Fibroblast of skin of left quadriceps (primary cell): ENCODE data around the gene MARCHF7.
"Not testable (repeated sequence)": the region's sequence is repeated elsewhere in the genome, so short reads cannot be mapped to it uniquely, and the experiment has no call there.

Experiments
- DNase-seq, 2 experiments: peaks; one replicate each; pipeline ENCODE4 v3.0.0-alpha.2; 2013; ENCODE audit warnings: low read depth in 2 of 2

MARCHF7 gene

DNA sequence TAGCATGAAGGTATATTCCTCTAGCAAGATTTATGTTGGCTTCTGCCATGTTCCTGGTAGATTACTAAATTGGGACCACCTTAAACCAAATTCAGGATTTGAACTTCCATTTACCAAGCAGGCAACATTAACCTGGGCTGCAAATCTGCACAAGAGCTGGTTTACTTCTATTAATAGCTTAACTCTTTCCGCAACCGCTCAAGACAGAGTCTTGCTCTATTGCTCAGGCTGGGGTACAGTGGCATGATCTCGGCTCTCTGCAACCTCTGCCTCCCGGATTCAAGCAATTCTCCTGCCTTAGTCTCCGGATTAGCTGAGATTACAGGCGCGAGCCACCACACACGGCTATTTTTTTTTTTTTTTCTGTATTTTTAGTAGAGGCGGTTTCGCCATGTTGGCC is 8.4 kb downstream of the MARCHF7 start:
- no peak for DNase-seq

DNA sequence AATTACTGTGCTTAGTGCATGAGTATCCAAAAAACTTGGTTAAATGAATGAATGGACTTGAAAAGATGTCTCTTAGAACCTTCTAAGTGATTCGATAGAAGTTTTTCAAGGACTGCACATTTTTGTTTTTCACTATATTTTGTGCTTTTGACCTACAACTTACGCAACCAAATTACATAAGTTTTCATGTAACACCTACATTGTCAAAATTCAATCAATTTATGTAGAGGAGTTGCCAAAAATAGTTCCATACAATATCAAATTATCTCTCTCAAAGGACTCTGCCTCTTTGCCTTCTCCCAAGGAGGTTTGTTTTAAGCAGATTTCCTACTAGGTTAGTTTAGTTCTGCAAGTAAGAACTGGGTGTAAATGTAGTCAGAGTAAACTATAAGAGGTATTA is 10.3 kb downstream of the MARCHF7 start:
- DNase-seq = no peak

DNA sequence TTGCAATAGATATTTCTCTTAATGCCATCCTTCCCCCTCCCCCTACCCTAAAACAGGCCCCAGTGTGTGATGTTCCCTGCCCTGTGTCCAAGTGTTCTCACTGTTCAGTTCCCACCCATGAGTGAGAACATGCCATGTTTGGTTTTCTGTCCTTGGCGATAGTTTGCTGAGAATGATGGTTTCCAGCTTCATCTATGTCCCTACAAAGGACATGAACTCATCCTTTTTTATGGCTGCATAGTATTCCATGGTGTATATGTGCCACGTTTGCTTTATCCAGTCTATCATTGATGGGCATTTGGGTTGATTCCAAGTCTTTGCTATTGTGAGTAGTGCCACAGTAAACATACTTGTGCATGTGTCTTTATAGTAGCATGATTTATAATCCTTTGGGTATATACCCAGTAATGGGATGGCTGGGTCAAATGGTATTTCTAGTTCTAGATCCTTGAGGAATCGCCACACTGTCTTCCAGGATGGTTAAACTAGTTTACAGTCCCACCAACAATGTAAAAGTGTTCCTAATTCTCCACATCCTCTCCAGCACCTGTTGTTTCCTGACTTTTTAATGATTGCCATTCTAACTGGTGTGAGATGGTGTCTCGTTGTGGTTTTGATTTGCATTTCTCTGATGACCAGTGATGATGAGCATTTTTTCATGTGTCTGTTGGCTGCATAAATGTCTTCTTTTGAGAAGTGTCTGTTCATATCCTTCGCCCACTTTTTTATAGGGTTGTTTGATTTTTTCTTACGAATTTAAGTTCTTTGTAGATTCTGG is 12.7 kb downstream of the MARCHF7 start:
- not testable (repeated sequence) for DNase-seq

DNA sequence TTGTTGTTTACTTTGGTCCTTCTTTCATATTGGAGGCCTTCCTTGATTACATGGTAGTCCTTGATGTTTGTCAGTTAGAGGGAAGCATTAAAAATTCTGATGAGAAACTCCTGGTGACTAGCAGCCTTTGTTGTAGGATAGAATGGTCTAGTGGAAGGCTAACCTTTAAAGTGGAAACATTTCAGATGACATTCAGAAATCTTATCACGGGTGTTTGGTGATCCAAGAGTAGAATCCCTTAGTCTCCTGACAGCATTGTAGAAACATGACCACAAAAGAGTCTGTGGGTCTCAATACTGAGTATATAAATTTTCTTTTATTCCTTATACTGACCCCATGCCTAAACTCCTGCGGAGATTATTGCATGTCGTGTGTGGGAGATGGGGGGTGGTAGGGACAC is 13.4 kb downstream of the MARCHF7 start:
- no peak for DNase-seq

DNA sequence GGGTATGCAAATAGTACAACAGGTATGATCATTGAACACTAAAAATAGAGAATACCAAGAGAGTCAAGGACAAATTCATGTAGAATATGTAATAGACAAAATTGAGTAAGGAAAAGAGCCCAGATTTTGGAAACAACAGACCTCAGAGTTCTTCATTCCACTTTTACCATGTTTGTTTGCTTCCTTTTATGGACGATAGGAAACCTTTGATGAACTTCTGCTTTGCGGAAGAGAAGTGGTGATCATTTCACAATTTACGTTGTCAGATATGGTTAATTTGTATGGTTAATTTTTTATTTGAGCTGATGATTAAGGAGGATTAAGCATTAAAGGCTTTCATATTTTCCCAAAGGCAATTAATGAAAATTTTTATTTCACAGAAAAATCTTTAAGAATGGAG is 16.3 kb downstream of the MARCHF7 start:
- DNase-seq = no peak

DNA sequence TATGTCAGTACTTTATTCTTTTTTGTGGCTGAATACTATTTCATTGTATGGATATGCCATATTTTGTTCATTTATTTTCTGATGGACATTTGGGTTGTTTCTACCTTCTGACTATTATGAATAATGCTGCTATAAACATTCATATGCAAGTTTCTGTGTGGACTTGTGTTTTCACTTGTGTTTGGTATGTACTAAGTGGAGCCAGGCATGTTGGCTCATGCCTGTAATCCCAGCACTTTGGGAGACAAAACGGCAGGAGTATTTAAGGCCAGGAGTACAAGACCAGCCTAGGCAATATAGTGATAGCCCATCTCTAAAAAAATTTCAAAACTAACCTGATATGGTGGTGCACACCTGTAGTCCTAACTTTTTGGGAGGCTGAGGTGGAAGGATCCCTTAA is 23.3 kb downstream of the MARCHF7 start:
- DNase-seq = no peak

DNA sequence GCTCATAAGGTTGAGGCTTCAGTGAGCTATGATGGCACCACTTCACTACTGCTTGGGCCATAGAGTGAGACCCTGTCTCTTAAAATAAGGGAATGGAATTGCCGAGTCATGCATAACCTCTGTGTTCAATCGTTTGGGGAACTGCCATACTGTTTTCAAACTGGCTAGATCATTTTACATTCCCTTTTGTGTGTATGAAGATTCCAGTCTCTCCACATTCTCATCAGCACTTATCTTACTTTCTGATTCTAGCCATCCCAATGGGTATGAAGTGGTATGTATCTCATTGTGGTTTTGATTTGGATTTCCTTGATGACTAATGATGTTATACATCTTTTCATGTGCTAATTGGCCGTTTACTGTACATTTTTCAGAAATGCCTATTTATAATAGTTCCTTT is 23.7 kb downstream of the MARCHF7 start:
- peak; percentile 18 to 20 for DNase-seq

DNA sequence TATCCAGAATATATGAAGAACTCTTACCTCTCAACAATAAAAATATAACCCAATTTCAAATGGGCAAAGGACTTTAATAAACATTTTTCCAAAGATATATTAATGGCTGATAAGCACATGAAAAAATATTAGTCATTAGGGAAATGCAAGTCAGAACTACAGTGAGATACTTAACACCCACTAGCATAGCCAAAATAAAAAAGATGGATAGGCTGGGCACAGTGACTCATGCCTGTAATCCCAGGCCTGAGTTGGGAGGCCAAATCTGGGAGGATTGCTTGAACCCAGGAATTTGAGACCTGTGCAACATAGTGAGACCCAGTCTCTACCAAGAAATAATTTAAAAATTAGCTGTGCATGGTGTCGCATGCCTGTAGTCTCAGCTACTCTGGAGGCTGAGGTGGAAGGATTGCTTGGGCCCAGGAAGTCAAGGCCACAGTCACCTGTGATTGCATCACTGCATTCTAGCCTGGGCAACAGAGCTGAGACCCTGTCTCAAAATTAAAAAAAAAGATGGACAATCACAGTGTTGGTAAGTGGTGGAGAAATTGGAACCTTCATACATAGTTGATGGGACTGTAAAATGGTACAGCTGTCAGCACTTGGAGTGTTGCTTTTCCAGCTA is 25.1 kb downstream of the MARCHF7 start:
- DNase-seq = no peak

DNA sequence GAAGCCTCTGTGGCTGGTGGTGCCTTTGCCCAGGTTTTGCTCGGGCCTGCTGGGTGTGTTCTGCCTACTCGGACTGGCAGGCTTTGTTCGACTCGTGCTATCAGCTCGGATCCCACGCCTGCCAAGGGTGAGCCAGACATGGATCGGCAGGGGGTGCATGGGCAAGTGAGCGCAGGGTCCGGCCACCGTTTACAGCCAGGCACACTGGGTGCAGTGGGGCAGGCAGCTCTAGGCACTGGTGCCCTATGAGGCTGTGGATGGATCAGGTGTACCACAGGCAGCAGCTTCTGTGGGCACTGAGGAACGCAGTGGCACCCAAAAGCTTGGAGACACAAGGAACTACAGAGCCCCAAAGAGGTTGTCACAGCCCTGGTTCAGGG is 25.6 kb downstream of the MARCHF7 start:
- no peak for DNase-seq

DNA sequence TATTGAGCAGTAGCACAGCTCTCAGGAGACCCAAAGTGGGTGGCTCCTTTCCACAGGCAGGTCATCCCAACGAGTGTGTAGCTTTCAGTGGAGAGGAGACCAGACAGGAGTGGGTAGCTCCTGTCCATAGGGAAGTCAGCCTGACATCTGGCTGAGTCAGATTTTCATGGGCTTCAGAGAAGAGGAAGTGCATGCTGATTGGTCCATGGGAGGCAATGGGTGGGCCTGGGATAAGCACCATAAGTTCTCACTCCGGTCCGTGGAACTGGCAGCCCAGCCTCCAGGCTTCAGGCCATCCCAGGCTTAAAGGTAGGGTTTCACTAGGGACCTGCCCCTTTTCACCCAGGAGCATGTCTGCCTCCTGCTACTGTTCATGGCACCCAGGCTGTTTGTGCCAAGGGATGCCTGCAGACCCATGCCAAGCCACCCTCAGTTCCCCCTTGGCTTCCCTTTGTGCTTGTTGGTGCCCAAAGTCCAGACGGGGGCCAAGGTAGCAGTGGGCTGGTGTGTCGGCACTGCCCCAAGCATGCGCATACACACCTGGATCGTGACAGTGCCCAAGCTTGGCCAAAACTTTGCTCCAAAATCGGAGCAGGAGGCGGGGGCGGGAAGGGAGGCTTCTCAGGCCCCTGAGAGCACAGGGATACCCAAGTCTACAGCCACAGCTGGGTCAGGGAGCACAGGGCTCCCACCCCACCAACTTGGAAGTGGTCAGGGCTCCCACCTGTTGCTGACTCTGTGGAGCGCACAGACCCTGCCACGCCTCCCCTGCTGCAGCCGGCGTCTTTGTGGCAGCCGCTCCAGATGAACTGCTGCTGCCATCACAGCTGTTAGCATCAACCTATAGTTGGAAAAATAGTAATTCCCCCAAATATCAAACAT is 26.4 kb downstream of the MARCHF7 start:
- no peak for DNase-seq

DNA sequence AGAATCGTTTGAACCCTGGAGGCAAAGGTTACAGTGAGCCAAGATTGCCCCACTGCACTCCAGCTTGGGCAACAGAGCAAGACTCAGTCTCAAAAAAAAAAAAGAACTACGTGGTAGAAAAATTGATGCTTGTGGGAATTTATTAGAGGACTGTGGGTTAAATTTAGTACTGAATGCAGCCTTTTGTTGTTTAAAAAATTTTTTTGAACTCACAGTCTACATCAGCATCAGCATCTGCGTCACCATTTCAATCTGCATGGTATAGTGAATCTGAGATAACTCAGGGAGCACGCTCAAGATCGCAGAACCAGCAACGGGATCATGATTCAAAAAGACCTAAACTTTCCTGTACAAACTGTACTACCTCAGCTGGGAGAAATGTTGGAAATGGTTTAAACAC is 30.5 kb downstream of the MARCHF7 start:
- DNase-seq = no peak

DNA sequence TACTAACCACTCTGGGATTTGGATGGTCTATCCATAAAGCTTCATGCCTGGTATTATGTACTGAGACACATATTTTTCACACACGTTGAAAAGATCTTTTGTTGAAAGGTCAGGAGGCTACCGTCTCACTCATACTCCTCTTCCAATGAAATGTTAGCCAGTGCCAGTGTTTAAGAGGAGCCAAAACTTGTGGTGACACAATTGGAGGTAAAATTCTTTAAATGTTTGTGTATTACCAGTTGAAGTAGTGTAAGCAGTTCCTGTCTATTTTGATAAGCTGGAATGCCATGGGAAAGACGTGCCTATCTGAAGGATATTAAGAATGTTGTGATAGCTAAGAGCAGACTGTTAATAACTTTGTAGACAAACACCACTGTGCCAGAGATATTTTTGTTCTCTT is 32.1 kb downstream of the MARCHF7 start:
- no peak for DNase-seq

DNA sequence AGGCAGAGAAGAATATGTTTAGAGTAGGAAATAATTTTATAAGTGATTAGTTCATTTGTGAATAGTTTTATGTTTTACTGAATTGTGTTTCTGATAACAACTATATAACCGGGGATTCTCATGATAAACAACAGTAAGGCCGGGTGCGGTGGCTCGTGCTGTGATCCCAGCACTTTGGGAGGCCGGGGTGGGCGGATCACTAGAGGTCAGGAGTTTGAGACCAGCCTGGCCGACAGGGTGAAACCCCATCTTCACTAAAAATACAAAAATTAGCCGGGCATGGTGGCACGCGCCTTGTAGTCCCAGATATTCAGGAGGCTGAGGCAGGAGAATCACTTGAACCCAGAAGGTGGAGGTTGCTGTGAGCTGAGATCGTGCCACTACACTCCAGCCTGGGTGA is 32.9 kb downstream of the MARCHF7 start:
- not testable (repeated sequence) for DNase-seq

DNA sequence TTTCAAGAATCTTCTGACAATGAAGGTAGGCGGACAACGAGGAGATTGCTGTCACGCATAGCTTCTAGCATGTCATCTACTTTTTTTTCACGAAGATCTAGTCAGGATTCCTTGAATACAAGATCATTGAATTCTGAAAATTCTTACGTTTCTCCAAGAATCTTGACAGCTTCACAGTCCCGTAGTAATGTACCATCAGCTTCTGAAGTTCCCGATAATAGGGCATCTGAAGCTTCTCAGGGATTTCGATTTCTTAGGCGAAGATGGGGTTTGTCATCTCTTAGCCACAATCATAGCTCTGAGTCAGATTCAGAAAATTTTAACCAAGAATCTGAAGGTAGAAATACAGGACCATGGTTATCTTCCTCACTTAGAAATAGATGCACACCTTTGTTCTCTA is 35.8 kb downstream of the MARCHF7 start:
- DNase-seq = no peak

DNA sequence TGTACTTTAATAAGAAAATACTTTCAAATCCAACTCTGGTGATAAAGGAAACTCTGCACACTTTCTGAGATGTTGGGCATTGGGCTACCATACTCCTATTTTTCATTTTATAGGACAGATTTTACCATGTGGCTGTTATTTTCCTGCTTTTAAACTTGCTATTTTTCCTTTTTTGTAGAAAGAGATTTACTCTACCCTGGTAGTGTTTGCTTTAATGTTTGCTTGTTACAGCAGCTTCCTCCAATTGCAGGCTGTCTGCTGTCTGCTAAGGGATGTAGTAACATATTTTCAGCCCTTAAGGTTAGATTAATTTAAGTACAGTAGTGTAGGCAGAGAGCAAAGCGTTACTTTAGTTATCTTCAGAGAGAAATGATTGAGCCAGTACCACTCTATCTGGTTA is 38.6 kb downstream of the MARCHF7 start:
- DNase-seq = no peak

DNA sequence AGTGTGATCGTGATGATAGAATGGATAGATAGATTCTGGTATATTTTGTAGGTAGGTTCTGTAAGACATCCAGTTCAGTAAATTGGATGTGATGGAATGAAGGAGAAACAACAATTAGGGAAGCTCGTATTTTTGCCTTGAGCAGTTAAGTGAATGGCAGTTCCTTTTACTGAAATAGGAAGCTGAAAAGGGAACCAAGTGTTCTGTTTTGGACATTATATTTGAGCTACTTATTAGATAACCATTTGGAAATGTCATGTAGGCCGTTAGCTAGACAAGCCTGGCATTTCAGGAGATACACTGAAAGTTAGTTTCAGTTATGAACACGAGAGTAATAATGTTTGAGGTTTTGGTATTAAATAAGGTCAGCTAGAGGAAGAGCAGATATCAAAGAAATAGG is 41.5 kb downstream of the MARCHF7 start:
- DNase-seq = no peak

DNA sequence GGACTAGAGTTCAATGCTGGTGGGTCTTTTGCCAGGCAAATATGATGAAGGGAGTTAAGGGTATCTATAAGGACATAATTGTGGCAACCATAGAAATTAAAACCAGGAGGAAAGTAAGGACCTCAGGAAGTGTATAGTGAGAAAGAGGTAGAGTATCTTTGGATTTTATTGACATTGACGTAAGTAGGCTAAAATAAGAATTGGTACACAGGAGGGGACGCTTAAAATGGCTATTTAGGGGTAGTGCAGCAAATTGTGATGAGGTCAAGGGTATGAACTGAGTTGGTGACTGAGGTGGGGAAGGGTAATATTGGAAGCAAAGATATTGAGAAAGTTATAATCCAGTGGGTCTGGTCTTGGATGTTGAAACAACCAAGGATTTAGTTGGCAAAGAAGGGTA is 42.7 kb downstream of the MARCHF7 start:
- no peak for DNase-seq

DNA sequence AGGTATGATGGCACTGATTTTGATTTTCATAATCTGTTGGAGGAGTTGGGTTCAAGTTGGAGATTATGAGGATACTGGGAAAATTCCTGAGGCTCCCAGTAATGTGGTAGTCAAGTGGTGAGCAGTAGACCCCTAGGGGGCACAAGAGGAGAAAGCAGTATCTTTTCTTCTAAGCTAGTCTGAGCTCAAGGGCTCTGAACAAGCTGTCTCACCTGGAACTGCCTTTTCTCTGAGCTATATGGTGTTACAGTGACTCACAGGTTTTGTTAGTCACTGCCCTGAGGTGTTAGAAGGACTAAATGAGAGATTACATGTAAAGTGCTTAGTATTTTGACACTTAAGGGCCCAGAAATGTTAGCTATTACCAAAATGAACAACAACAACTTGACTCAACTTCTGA is 43.5 kb downstream of the MARCHF7 start:
- no peak for DNase-seq

DNA sequence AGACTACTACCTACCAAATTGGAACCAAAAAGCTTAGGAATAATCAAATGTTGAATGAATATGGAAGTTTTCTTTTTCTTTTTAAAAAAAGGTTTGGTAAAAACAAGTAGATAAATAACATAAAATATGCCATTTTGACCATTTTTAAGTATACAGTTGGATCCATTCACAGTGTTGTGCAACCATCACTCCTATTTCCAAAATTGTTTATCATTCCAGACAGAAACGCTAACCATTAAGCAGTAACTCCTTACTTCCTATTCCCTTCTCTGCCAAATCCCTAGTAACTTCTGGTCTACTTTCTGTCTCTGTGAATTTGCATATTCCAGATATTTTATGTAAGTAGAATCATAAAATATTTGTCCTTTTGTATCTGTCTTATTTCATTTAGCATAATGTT is 45.9 kb downstream of the MARCHF7 start:
- DNase-seq = no peak

DNA sequence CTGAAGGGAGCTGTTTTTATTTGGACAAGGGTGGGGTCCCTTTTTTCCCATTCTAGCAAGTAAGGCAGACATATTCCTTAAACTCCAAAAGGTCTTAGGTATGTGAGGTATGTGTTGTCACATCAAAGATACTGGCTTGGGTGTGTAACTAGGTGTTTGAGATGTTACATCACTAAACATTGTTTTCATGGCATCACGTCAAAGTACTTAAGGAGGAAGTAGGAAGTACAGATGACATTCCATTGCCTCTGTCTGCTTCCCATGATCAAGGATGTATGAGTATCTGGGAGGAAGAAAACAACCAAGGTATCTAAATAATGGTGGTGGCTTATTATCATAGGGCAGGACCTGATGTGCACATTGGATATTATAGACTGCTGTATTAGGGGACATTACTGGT is 46.4 kb downstream of the MARCHF7 start:
- no peak for DNase-seq

DNA sequence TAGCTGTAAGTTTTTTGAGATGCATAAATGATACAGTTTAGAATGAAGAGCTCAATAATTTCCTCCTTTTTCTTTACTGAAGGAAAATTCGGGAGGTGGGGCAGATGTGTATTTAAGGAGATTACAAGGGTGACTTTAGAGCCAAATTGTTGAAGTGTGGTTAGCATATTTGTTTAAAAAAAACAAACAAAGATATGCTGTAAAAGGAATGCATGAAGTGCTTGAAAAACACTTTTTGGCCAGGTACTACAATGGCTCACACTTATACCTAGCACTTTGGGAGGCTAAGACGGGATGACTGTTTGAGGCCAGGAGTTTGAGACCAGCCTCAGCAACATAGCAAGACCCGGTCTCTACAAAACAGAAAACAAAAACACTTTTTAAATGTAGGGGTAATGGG is 47.3 kb downstream of the MARCHF7 start:
- DNase-seq = no peak

DNA sequence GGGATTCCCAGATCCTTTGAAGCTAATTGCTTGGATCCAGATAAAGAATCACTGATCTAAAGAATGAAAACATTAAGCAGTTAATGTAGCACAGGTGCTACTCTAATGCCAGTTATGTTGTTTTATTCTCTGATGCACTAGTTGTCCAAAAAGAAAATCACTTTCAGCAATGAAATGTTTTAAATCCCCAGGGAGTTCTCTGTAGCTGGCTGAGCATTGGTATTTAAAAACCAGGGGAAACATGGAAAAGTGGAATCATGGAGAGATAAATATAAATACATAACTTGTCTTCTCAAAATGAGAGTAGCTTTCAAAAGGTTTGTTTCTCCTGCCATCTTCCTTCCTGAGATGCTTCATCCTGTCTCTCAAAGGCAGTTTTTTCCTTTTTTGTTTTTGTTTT is 48.0 kb downstream of the MARCHF7 start:
- DNase-seq = no peak

DNA sequence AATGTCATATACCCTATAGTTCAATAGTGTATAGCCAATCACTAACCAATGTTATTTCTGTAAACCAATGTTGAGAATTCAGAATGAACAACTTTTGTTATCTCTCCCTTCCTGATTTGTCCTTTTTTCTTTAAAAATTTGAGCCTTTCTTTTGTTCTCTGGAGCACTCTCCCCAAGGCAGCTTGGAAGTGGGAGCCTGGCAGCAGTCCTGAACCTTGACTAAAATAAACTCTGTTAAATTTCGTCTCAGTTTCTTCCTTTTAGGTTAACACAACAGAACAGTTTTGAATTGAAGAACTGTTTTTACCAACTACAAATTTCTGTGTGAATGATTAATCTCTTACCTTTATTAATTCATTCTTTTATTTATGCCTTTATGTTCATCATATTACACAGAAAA is 49.8 kb downstream of the MARCHF7 start:
- no peak for DNase-seq
